PC-9 (cell line): ENCODE data around the gene KLHL30.

ENCODE experiments used
- EZH2 ChIP-seq: fragments of 200-600 bp; sonication (generic); IDR thresholded peaks from 2 replicates; pipeline ENCODE4 v1.8.0; 2017; ENCODE audit warnings: antibody characterized with exemption, low read depth
- TF ChIP-seq, protein P1 (sequence below): fragments of 200-600 bp; sonication (generic); conservative IDR thresholded peaks from 2 replicates; pipeline ENCODE4 v1.6.1; 2017; ENCODE audit warnings: mixed run types, antibody characterized with exemption, mild to moderate bottlenecking, moderate library complexity

- TF ChIP-seq, protein P1, sequence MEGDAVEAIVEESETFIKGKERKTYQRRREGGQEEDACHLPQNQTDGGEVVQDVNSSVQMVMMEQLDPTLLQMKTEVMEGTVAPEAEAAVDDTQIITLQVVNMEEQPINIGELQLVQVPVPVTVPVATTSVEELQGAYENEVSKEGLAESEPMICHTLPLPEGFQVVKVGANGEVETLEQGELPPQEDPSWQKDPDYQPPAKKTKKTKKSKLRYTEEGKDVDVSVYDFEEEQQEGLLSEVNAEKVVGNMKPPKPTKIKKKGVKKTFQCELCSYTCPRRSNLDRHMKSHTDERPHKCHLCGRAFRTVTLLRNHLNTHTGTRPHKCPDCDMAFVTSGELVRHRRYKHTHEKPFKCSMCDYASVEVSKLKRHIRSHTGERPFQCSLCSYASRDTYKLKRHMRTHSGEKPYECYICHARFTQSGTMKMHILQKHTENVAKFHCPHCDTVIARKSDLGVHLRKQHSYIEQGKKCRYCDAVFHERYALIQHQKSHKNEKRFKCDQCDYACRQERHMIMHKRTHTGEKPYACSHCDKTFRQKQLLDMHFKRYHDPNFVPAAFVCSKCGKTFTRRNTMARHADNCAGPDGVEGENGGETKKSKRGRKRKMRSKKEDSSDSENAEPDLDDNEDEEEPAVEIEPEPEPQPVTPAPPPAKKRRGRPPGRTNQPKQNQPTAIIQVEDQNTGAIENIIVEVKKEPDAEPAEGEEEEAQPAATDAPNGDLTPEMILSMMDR = no peak
- no peak for TF ChIP-seq EZH2
These were observed 26.4 kb downstream of the KLHL30 start for GRCh38 chr2:238164906-238165287.
